ENCODE results near the gene B3GNT4.

B3GNT4 gene

DNA sequence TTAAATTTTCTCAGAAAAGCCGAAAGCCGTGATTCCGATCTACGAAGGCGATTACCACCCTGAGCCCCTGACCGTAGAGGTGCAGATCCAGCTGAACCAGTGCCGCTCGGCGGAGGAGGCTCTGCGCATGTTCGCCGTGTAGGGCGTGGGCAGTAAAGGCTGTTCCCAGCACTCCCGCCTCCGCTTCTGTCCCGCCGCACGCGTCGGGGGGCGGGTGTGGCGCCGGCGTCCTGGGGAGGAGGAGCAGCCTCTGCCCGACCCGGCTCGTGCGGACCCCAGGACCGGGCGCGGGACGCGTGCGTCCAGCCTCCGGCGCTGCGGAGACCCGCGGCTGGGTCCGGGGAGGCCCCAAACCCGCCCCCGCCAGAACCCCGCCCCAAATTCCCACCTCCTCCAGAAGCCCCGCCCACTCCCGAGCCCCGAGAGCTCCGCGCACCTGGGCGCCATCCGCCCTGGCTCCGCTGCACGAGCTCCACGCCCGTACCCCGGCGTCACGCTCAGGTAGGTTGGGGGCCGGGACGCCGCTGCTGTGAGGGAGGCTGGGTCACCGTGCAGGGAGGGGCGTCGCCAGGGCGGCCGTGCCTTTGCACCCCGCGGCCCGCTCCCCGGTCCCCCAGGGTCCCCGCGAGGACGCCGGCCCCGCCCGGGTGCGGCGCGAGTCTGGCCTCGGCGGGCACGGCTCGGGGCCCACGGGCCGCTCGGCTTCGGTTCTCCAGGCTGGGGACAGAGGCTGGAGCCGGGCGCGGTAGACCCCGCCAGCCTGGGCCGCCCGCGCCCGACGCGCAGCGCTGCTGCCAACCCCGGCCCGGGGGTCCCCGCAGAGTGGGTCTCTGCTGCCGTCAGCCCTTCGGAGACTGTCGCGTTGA lies at the start of gene B3GNT4:
TSS of gene B3GNT4 (plus strand) at position 409 of the 866 bp plus-strand sequence. CDS start 910 bp downstream, outside the sequence.
- TF ChIP-seq, protein P1, sequence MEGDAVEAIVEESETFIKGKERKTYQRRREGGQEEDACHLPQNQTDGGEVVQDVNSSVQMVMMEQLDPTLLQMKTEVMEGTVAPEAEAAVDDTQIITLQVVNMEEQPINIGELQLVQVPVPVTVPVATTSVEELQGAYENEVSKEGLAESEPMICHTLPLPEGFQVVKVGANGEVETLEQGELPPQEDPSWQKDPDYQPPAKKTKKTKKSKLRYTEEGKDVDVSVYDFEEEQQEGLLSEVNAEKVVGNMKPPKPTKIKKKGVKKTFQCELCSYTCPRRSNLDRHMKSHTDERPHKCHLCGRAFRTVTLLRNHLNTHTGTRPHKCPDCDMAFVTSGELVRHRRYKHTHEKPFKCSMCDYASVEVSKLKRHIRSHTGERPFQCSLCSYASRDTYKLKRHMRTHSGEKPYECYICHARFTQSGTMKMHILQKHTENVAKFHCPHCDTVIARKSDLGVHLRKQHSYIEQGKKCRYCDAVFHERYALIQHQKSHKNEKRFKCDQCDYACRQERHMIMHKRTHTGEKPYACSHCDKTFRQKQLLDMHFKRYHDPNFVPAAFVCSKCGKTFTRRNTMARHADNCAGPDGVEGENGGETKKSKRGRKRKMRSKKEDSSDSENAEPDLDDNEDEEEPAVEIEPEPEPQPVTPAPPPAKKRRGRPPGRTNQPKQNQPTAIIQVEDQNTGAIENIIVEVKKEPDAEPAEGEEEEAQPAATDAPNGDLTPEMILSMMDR (IDR thresholded peaks at IDR 0.05): no peak

DNA sequence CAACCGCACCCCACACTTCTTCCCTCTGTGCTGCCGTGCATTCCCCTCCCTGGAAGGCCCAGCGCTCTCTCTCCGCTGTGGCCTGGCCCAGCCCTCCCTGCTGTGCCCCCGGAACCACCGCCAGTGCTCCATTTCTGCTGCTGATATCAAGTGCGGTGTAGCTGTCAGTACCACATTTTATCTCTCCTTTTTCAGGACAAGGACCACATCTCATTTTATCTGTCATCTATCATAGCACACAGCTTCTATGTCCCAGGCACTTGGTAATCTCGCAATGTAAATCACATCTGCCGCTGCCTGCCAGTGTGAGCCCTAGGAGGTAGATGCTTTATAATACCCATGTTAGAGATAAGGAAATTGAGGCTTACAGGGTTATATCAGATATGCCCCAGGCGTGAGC lies 47.8 kb upstream of the B3GNT4 start:
- TF ChIP-seq, protein P1 (IDR thresholded peaks at IDR 0.05): no peak

DNA sequence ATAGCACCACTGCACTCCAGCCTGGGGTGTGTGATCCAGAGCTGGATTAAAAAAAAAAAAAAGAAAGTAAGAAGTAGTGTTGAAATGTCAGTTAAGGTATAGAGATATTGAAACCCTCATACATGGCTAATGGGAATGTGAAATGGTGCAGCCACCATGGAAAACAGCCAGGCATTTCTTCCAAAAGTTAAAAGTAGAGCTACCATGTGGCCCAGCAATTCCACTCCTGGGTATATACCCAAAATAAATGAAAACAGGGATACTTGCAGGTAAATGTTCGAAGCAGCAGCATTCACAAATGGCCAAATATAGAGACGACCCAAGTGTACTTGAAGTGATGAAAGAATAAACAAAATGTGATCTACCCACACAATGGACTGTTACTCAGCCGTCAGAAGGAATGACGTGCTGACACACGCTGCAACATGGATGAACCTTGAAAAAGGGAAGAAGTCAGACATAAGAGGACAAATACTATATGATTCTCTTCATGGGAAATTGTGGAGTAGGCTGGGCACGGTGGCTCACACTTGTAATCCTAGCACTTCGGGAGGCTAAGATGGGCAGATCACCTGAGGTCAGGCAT lies 44.7 kb upstream of the B3GNT4 start:
- TF ChIP-seq, protein P1 (IDR thresholded peaks at IDR 0.05): no peak

DNA sequence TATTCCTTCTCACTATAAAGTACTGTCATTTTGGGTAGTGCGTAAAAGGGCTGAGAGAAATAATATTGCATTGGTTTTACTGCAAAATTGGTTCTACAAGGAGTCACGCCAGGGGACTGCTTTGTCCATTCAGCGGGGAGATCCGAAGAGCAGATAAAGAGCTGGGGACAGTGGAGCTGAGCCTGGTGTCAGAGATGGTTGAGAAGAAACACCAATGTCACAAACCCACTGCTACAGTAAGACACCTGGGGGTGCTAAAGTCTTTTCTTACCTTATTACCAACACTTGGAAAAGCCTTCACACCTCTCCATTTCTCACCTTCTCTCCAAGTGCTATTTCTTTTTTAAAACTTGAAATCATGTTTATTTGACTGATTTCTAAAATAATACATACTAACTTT lies 43.6 kb upstream of the B3GNT4 start:
- TF ChIP-seq, protein P1 (IDR thresholded peaks at IDR 0.05): no peak

DNA sequence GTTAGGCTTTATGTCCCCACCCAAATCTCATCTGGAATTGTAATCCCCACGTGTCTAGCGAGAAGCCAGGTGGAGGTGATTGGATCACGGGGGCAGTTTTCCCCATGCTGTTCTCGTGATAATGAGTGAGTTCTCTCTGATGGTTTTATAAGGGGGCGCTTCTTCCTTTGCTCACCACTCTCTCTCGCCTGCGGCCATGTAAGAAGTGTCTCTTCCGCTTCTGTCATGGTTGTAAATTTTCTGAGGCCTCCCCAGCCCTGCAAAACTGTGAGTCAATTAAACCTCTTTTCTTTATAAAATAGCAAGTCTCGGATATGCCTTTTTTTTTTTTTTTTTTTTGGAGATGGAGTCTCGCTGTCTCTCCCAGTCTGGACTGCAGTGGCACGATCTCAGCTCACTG lies 42.7 kb upstream of the B3GNT4 start:
- TF ChIP-seq, protein P1 (IDR thresholded peaks at IDR 0.05): no peak

DNA sequence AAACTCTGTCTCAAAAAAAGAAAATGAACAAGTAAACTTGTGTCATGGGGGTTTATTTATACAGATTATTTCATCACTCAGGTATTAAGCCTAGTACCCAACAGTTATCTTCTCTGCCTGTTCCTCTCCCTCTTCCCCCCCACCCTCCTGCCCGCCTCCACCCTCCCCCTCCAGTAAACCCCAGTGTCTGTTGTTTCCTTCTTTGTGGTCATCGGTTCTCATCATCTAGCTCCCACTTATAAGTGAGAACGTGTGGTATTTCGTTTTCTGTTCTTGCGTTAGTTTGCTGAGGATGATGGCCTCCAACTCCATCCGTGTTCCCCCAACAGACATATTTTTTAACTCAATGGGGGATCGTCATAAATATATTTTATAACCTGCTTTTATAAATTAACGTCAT lies 41.8 kb upstream of the B3GNT4 start:
- TF ChIP-seq, protein P1 (IDR thresholded peaks at IDR 0.05): no peak

DNA sequence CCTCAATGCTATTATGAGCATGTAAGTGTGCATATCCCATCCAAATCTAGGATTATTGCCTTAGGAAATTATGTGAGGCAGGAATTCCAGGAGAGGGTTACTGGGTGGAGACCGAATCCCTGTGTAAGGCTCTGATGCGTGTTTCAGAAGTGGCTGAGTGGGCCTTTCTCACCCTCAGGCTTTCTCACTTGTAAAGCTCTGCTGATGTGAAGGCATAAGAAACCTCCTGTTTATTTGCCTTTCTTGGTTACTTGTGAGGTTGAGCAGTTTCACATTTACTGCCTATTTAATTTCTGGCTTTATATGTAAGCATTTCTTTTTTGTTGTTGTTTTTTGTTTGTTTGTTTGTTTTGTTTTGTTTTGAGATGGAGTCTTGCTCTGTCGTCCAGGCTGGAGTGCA lies 40.5 kb upstream of the B3GNT4 start:
- TF ChIP-seq, protein P1 (IDR thresholded peaks at IDR 0.05): no peak

Data from LNCAP (cell line).